ENCODE data around the gene NECAP2.
A peak's percentile ranks its signal among the peaks of the same experiment; 100 is the strongest.
"Not testable (repeated sequence)": the region's sequence is repeated elsewhere in the genome, so short reads cannot be mapped to it uniquely, and the experiment has no call there.

The NECAP2 gene

DNA sequence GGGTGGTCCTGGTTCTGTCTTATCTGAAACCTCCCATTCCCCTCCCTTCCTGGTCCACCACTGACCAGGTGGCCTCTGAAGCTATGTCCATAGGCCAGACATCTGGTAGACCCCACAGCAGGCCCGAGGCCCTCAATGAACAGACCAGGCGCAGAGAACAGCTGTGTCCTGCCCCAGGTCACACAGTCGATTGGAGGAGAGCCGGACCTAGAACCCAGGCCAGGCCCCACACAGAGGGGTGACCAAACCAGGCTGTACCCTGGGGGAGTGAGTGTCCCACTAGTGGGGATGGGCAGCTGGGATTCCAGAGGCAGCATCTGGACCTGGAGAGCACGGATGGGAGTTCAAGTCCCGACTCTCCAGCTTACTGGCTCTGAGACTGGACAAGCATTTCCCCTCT, 44.4 kb downstream of the NECAP2 start:
- DNase-seq, result no peak
- intact Hi-C loops (cut with DNase I), result no loop called here

DNA sequence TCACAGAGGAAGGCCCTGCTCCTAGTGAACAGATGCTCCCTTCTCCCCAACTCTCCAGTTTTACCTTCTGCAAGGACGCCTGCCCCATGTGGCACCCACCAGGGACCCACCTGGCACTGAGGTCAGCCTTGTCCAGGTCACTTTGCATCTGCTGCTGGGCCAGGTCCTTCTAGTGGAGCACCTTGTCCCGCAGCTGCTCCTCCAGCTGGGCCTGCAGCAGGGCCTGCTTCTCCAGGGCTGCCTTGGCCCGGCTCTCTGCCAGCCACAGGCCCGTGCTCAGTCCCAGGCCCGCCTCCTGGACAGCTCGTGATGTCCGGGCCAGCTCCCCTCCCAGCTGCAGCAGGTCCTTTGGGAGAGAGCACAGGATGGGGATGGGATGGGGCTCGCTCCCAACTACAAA, 45.8 kb downstream of the NECAP2 start:
- DNase-seq, result peak in 1 of 42 donors; percentile 15
- intact Hi-C loops (cut with DNase I), result not testable (repeated sequence)

DNA sequence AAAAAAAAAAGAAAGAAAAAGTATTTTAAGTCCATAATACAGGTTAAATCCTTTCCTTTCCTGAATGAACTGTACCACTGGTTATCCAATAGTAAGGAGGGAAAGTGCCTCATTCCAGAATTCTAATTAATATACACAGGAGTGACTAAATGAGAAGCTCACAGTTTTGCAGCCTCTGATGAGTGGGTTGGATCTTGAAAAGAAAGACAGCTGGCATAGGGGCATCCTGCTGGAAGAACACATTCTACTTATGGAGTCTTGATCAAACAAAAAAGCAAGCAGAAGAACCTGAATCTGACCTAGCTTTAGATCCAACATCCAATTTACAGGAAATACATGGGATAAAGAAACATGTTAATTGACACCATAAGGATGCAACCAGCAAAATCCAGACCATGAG, 46.5 kb downstream of the NECAP2 start:
- intact Hi-C loops (cut with DNase I), result not testable (repeated sequence)
- DNase-seq, result peak in 4 of 42 donors; percentile 46 to 65 (median 55)

DNA sequence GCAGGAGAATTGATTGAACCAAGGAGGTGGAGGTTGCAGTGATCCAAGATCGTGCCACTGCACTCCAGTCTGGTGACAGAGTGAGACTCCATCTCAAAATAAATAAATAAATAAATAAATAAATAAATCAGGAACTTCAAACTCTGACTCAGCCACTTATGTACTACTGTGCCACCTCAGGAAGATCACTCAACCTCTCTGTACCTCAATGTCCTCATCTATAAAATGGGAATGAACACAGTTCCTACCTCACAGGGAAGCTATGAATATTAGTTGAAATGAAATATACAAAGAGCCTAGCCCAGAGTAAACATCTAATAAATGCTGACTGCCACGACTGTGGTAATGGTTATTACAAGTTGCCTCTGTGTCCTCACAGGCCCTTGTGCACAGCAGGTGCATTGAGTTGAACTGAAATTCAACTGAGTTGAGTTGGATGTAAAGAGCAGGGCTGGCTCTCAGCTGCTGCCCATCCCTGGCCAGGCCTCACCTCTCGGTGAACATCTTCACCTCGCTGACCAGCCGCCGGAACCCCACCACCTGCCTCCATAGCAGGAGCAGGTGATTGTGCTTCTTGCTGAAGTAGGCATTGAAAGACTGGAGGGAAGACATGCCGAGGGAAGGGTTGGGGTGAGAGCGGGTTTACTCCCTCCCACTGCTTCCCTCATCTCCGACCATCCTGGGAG, 48.8 kb downstream of the NECAP2 start:
- peak in 1 of 42 donors; percentile 15 for DNase-seq
- intact Hi-C loops (cut with DNase I), result not testable (repeated sequence)

DNA sequence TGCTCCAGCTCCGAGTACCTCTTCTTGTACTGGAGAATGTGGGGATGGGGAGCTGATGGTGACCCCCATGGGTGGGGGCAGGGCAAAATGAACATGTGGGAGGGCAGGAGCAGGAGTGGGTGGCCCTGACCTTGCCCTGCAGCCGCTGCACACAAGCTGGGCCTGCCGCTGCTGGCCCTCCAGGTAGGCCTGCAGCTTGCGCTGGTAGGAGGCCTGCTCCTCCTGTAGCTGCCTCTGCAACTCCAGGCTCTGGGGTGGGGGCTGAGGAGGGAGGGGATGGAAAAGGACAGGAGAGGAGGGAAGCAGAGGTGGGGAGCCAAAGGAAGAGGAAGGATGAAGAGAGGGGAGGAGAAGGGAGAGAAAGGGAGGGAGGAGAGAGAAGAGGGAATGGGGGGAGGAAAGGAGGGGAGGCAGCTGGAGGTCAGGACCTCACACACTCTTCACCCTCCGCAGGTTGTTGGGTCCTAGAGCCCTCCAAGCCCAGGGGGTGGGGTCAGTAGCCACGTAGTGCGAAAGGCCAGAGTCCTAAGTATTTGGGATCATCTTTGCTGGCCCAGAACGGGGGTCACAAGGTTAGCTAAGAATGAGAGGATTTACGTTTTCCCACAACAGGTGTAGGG, 50.6 kb downstream of the NECAP2 start:
- intact Hi-C loops (cut with DNase I), result no loop called here
- peak in 1 of 42 donors; percentile 15 for DNase-seq

DNA sequence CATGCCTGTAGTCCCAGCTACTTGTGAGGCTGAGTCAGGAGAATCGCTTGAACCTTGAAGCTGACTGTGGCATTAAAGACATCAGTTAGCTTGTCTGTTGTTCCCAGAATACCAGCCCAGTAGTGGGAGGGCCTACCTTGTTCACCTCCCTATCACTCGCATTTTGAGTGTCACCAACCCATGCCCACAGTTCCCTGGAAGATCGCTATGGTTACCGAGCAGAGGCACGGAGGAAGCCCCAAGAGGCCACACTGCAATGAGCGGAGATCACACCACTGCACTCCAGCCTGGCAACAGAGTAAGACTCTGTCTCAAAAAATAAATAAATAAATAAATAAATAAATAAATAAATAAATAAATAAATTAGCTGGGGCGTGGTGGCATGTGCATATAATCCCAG, 52.4 kb downstream of the NECAP2 start:
- peak in 40 of 42 donors; percentile 18 to 95 (median 67) for DNase-seq
- intact Hi-C loops (cut with DNase I), result not testable (repeated sequence)

DNA sequence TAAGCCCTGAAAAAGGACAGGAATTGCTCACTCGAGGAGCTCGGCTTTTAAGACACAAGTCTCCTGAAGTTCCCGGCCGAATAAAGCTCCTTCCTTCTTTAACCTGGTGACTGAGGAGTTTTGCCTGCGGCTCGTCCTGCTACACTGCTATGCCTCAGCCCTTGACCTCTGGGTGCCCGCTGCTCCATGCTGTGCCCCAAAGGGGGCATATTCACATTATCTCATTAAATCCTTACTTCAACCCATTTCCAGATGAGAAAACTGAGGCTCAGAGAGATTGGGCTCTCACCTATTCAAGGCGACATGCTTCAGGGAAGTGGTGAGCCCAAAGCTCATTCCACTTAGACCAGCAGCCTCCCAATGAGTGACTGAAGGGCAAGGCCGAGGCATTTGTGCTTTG, 53.2 kb downstream of the NECAP2 start:
- intact Hi-C loops (cut with DNase I); DNase-seq: not testable (repeated sequence)

DNA sequence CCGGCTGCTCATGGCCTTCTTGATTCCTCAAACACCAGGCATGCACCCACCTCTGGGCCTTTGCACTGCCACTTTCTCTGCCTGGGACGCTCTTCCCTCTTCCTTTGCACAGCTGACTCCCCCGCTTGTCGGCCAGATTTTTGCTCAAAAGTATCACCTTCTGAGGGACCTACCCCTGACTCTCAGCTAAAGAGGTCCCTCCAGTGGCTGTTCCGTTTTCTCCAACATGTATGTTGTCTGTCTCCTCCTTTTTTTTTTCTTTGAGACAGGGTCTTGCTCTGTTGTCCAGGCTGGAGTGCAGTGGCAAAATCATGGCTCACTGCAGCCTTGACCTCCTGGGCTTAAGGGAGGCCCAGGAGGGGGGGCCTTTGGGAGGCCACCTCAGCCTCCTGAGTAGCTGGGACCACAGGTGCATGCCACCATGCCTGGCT, 57.0 kb downstream of the NECAP2 start:
- DNase-seq, result peak in 17 of 42 donors; percentile 18 to 69 (median 37)
- intact Hi-C loops (cut with DNase I), result loop anchor here (5.0 kb wide), 1 partner anchor 55 kb away; the partner anchor contains the start of gene NECAP2

DNA sequence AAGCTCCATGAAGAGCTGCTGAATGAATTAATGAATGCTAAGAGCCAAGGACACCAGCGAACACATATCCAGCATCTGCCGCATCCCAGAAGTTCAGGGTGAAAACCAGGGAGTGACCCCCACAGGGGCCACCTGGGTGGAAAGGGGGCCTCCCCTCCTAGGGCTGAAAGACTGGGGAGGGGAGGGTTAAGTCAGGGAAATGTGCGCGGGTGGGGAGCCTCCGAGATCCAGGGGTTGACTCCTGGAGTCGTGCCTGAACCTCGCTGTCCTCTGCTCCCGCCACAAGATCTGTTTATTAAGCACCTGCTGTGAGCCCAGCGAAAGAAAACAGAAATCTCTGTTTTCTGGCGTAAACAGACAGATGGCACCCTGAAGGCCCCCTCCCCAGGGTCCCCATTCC, 57.5 kb downstream of the NECAP2 start:
- intact Hi-C loops (cut with DNase I), result loop anchor here (5.0 kb wide), 1 partner anchor 56 kb away; the partner anchor contains the start of gene NECAP2

DNA sequence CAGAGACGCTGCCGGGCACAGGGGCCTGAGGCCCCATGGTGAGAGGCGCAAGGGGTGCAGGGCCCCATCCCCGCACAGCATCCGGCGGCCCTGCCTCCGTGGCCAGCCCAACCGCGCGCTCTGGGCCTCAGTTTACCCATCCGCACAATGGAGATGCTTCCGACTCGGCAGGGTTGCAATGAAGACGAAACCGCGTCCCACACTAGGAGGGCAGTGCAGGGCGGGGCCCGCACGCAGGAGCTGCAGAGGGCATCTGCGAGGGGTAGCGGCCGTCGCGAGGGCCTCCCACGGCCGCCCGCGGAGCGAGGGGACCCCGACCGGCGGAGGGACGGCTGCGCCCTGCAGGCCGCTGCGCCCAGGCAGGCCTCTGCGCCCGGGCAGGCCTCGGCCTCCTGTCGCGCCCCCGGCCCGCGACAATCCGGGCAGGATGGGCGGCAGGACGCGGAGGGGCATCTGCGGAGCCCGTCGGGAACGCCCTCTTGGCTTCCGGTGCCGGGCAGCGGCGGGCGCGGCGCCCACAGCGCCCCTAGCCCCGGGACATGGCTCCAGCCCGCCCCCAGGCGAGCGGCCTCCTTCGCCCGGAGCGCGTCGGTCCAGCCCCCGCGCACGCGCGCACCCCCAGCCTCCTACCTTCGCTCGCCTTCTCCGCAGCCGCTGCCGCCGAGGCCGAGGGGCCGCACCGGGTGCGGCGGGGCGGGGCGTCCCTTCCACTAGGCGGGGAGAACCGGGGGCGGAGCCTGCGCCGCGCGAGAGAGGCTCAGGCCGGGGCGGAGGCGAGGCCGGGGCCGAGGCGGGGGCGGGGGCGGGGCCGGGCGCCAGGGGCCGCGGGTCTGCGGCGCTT, 58.3 kb downstream of the NECAP2 start:
- DNase-seq, result peak; percentile 66 to 96 (median 91)
- intact Hi-C loops (cut with DNase I), result loop anchor here (5.0 kb wide), 1 partner anchor 56 kb away; the partner anchor contains the start of gene NECAP2

More for the DNA sequence above, 57.5 kb downstream of the NECAP2 start:
- DNase-seq, result not testable (repeated sequence)

DNA sequence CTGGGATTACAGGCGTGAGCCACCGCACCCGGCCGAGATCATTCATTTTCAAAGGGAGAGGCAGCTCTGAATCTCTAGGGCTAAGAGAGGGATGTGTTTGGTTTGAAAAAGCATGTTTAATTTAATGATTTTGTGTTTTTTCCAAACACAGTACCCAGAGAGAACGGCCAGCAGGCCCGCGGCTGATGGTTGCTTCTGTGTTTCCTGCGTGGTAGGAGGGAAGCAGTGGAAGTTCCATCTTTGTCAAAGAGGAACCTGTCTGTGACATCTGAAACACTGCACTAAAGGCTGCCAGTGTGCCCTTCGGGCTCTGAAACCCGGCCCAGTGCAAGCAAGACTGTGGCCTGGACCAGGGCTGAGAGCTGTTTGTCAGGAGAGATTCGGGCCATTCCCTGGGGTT, 59.9 kb downstream of the NECAP2 start:
- intact Hi-C loops (cut with DNase I), result not testable (repeated sequence)
- peak in 3 of 42 donors; percentile 20 to 33 (median 30) for DNase-seq

DNA sequence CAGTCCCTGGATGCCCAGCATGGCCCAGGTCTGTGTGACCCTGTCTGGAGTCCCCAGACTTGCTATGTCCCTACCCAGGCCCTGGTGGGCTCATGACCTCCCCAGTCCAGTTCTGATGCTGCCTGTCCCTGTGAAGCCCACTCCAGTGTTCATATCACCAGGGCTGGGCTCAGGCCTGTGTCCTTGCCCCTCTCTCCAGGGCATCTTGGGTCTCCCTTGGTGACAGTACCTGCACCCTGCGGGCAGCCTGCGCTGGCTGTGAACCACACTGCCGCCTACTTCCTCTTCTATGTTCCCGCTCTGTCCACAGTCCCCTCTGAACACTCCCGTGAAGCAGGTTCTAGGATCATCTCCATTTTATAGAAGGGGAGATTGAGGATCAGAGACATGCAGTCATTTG, 60.5 kb downstream of the NECAP2 start:
- intact Hi-C loops (cut with DNase I), result not testable (repeated sequence)

DNA sequence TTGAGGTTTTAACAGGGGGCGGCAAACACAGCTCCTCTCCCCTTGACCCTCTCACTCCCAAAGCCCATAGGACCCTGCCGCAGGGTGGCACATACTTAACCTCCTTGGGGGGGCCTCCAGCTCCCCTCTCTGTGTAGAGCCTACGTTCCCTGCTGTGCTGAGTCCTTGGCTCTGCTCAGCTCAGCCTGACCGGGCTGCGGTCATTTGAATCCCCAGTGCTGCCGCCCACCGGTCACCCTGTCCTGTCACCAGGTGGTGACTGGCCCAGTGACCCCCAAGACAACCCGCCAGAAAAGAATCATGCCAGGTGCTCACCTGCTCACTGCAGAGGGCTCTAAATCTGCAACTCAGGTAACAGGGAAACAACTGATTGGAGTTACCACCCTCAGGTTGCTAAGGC, 60.9 kb downstream of the NECAP2 start:
- intact Hi-C loops (cut with DNase I); DNase-seq: not testable (repeated sequence)

More for the DNA sequence above, 60.5 kb downstream of the NECAP2 start:
- DNase-seq, result not testable (repeated sequence)

DNA sequence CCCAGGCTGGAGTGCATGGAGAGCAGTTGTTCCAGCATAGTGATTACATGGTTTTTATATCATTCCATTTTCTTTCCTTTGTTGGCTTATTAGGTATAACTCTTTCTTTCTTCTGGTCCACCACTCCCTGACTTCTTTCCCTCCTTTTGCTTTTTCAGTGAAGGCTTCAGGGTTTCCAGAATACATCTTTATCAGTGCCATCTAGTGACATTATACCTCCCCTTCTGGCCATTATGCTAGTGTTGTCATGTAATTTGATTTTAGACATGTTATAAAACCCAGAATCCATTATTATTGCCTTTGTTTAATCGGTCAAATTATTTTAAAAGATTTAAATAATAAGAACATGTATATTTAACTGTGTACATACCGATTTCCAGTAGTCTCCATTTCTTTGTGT, 63.0 kb downstream of the NECAP2 start:
- intact Hi-C loops (cut with DNase I), result no loop called here
- no peak for DNase-seq

DNA sequence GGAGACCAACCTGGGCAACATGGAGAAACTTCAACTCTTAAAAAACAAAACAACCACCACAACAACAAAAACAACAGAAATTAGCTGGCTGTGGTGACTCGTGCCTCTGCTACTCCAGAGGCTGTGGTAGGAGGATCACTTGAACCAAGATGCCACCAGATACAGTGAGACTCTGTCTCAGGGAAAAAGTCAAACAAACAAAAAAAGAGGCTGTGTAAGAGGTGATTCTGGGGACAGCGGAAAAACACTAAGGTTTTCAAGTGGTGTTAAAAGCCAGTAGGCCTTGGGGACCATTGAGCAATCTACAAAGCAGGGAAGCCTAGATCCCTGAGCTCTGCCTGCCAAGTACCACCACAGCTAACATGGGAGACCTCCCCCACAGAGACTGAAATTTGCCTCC, 65.3 kb downstream of the NECAP2 start:
- intact Hi-C loops (cut with DNase I); DNase-seq: not testable (repeated sequence)

DNA sequence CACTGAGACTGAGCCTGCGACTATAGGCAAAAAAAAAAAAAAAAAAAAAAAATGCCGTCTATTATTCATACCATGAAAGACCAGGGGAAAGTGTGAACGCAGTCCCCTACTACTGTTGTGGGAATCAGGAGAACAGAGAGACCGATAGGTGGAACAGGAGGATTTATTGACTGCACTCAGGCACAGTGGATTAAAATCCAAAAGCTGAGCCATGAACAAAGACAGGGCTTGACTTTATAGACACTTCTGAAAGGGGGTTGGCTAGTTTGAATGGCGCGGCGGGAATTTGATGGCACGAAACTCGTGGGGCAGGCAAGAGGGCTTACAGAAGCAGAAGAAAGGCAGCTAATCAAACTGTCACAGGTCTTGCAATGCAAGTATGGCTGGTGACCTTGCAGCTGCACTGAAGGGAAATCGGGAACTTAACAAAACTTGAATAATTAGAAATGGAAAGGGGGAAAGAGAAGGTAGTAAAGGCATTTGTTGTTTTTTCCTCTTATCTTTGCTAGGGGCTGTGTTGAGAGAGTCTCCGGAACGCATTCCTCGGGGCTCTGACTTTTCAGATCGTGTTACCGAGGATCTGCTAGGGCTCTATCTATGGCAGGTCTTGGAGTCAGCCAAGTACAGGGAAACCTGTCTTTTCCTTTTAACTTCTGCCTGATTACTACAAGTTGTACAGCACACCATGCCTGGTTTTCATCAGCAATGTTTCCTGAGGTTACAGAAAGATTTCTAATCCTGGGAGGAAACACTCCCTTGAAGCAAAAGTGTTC, 66.0 kb downstream of the NECAP2 start:
- DNase-seq; intact Hi-C loops (cut with DNase I): not testable (repeated sequence)

DNA sequence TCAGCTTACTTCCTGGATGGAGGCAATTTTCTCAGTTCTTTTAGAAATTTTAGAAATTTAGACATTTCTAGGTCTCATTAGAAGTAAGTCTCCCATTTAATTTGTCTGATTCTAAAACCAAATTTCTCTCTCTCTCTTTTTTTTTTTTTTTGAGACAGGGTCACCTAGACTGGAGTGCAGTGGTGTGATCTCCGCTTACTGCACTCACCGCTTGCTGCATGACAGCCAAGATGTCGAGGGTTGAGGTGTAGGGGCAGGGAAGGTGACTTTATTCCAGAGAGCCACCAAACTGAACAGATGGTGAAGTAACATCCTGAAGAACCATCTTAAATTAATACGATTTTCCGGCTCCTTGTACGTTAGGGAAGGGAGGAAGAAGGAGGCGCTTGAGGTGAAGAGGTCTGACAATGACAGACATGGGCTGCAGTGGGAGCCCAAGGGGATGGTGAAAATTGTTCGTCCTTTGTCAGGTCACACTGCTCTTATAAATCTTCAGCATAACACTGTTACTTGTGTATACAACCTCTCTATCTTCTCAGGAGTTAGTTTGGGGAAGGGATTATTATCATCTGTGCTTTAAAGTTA, 68.4 kb downstream of the NECAP2 start:
- peak in 3 of 42 donors; percentile 24 to 40 (median 34) for DNase-seq

More for the DNA sequence above, 68.4 kb downstream of the NECAP2 start:
- intact Hi-C loops (cut with DNase I), result not testable (repeated sequence)

Data from head of caudate nucleus (tissue), 42 donors.